IPS-18a (cell line): ENCODE measurements around the gene DOK6.

Experiments used
- H3K27ac ChIP-seq: one replicate; pipeline ENCODE4 v1.5.1; 2013; ENCODE audit warnings: low read length
- H3K27me3 ChIP-seq: one replicate; pipeline ENCODE4 v1.6.1; 2013; ENCODE audit warnings: mild to moderate bottlenecking, low read length; ENCODE audit not compliant: control insufficient read depth, insufficient read depth
- H3K36me3 ChIP-seq: one replicate; pipeline ENCODE4 v1.6.1; 2013; ENCODE audit warnings: low read depth, low read length; ENCODE audit not compliant: control insufficient read depth
- H3K4me1 ChIP-seq: one replicate; pipeline ENCODE4 v1.6.1; 2013; ENCODE audit warnings: low read depth, low read length; ENCODE audit not compliant: control insufficient read depth
- H3K4me3 ChIP-seq: one replicate; pipeline ENCODE4 v1.5.1; 2013; ENCODE audit warnings: low read length
- H3K9ac ChIP-seq: one replicate; pipeline ENCODE4 v1.6.1; 2013; ENCODE audit warnings: mild to moderate bottlenecking, low read length, moderate library complexity
- H3K9me3 ChIP-seq: one replicate; pipeline ENCODE4 v1.6.1; 2013; ENCODE audit warnings: low read depth, low read length; ENCODE audit not compliant: control insufficient read depth

DOK6 gene

DNA sequence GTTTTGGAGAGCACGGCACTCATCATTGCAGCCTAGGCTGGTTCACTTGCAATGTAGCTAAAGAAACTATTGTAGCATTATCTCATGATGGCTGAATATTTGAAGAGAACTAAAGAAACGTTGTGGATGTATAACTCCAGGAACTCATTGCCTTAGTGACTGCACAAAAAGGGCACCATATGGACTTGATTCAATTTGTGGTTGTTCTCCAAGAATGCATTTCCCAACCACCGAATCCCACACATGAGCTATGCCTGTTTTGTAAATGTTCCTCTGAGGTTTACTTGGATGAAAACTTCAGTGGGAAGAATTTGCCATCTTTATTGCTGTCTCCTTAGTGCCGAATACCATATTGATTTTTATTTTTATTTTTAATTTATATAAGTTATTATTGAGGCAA lies 43.5 kb downstream of the DOK6 start:
- Histone ChIP-seq H3K27ac (no peak overlapping the region), H3K4me1 (no peaks in the 10 kb centered on the region), H3K36me3 (no peaks in the 10 kb centered on the region)

DNA sequence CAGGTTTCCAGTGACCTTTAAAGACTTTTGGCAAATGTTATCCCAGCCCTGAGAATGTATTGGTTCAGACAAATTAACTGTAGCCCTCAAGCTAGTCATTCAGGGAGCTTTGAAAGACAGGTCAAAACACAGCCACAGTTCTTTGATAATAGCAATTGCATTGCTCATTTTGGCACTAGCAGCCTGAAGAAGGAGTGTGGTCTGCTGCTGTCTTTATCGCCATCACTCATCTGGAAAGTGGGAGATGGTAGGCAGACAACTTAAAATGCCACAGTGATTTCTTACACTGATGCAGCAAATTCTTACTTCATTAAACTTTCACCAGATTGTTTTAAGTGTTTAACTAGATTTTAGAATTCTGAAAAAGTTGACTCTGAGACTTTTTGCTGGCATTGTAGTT lies 47.2 kb downstream of the DOK6 start:
- no peak overlapping the region for H3K9ac ChIP-seq
- H3K4me3 ChIP-seq = no peak overlapping the region
- no peaks in the 10 kb centered on the region for H3K36me3 ChIP-seq
- no peak overlapping the region for H3K27ac ChIP-seq
- peaks cover 4% of the 10 kb centered on the region for H3K9me3 ChIP-seq
- H3K27me3 ChIP-seq = no peaks in the 10 kb centered on the region
- H3K4me1 ChIP-seq = no peaks in the 10 kb centered on the region

More for the DNA sequence above, 43.5 kb downstream of the DOK6 start:
- Histone ChIP-seq H3K4me3 (no peak overlapping the region), H3K27me3 (no peaks in the 10 kb centered on the region), H3K9me3 (peaks cover 4% of the 10 kb centered on the region), H3K9ac (no peak overlapping the region)

DNA sequence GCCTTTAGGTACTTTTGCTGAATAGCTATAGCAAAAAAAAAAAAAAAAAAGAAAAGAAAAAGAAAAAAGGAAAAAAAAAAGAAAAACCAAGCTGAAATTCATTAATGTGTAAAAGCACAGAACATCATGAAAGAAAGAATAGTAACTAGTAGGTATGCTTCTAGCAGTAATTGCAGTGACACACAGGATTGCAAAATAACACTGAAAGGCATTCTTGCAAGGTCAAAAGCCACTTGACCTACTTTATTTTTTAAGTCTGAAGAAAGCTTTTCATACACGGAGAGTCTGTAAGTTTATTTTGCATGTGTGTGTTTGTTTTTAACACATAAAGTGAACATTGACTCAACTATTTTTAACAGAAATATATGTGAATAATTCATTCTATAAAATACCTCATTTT lies 54.4 kb downstream of the DOK6 start:
- H3K4me1 ChIP-seq = no peaks in the 10 kb centered on the region
- no peaks in the 10 kb centered on the region for H3K9me3 ChIP-seq
- H3K9ac ChIP-seq = no peak overlapping the region
- no peaks in the 10 kb centered on the region for H3K36me3 ChIP-seq
- no peak overlapping the region for H3K4me3 ChIP-seq
- no peak overlapping the region for H3K27ac ChIP-seq
- no peaks in the 10 kb centered on the region for H3K27me3 ChIP-seq

DNA sequence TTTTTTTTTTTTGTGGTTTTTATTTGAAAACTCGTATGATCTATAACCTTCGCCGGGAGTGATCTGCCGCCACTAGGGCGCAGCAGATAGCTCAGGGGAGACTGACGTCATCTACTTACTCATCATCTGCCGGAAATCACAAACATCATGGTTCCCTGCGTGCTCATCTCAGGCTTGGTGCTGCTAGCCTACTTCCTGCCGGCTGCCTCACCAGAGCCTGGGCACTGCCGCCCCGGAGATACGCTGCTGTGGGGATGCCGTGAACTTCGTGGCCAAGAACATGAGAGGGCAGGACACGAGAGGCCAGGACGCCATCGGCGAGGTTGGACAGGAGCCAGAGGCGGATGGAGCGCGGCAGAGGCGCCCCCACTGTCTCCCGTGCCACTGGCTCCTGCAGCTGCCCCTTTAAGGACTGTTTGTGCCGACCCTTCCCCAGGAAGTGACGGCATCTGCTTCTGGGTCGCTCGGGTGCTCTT lies 68.8 kb downstream of the DOK6 start:
- H3K9ac ChIP-seq = no peak overlapping the region
- no peaks in the 10 kb centered on the region for H3K27me3 ChIP-seq
- no peak overlapping the region for H3K4me3 ChIP-seq
- H3K4me1 ChIP-seq = no peaks in the 10 kb centered on the region
- H3K27ac ChIP-seq = no peak overlapping the region
- H3K36me3 ChIP-seq = no peaks in the 10 kb centered on the region
- H3K9me3 ChIP-seq = no peaks in the 10 kb centered on the region

DNA sequence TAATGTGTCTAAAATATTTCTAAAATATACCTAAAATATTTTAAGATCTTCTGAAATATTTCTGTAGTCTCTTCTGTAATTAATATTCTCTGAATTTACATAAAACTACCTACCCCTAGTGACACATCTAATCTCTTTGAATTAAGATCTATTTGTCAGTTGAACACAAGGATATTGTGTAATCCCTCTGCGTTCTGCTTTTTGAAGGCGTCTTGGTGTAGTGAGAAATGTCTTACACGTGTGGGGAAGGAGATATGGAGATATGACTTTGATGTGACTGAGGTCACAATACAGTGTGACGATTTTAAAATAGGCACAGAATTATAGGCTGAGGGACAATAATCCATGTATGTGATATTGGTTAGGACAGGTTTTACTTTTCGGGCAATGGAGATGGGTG lies 79.8 kb downstream of the DOK6 start:
- Histone ChIP-seq H3K36me3 (no peaks in the 10 kb centered on the region), H3K9me3 (no peaks in the 10 kb centered on the region), H3K27me3 (no peaks in the 10 kb centered on the region), H3K9ac (no peak overlapping the region), H3K27ac (no peak overlapping the region), H3K4me3 (no peak overlapping the region), H3K4me1 (no peaks in the 10 kb centered on the region)

DNA sequence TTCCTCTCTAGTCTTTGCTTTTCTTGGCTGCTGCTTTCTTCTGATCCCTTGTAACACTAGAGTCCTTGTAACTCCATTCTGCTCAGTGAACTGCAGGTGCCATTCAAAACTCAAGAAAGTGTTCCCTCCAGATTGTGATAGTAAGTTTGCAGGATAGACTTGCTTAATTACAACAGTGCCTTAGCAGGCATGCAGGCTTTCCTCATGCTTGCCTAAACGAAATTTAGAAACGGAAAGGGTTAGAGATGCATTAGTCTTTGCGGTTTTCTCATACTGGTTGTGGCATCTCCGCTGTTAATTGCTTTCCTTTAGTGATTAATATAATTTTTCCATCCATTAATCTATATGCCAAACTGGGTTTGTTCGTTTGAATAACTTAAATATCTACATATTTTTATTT lies 82.9 kb downstream of the DOK6 start:
- no peaks in the 10 kb centered on the region for H3K9me3 ChIP-seq
- no peak overlapping the region for H3K27ac ChIP-seq
- no peak overlapping the region for H3K9ac ChIP-seq
- no peak overlapping the region for H3K4me3 ChIP-seq
- no peaks in the 10 kb centered on the region for H3K27me3 ChIP-seq
- H3K4me1 ChIP-seq = no peaks in the 10 kb centered on the region
- no peaks in the 10 kb centered on the region for H3K36me3 ChIP-seq

DNA sequence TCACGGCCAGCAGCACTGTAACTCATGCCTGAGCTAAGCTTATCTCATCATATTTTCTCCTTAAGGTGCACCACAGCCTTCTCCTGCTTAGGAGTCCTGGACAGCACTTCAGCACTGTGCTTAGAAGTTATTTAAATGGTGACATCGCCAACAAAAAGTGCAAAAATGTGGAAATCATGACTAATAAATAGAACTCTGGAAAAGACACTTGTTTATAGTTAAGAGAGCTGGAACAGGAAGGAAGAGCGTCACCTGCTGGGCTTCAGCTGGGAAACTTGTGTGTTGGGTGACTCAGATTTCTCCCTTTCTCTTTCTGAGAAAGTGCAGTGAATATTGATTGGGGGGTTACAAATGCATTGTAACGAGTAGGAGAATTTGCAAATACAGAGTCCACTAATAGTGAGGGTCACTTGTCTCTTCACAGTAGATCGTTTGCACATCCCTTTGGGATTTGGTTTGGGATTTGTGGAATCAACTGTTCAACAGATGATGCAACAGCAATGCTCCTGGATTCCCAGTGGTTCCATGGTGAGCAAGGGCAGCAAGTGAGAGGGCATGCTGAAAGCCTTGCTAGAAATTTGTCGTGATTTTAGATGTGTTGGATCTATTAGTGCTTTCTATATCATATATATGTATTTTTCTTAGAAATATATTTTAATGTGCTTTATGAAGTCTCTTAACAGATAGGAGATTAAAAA lies 84.2 kb downstream of the DOK6 start:
- no peaks in the 10 kb centered on the region for H3K36me3 ChIP-seq
- H3K9me3 ChIP-seq = no peaks in the 10 kb centered on the region
- no peak overlapping the region for H3K4me3 ChIP-seq
- no peak overlapping the region for H3K27ac ChIP-seq
- H3K27me3 ChIP-seq = no peaks in the 10 kb centered on the region
- no peak overlapping the region for H3K9ac ChIP-seq
- H3K4me1 ChIP-seq = no peaks in the 10 kb centered on the region

DNA sequence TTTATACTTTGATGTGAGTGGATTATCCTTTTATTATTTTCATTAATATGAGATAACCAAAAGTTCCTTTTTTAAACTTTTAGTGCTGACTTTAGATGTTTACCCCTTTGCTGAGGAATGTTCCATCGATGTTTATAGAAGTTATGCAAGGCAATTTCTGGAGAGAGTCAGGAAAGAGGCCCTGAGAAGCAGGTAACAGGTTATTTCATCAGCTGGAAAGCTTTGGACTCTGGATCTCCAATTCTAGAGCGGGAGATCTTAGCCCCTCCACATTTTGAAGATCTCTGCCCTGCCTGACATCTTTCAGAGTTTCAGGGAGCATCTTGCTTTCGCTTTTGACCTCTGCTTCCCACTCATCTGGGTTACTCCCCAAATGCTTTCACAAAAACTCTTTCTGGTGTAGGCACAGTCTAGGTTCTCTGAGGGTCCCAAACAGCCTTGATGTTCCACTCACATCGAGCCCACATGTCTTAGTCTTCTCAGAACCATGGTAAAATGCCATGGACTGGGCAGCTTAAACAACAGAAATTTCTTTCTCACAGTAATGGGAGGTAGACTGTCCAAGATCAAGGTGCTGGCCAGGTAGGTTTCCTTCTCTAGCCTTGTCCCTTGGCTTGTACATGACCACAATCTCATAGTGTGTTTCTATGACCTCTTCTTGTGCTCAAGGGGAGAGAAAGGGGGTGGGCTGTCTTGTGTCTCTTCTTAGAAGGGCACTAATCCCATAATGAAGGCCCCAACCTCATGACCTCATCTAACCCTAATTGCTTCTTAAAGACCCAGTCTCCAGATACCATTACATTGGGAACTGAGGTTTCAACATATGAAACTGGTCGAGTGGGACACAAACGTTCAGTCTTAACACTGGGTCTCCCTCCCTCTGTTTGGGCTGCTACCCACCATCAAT lies 87.1 kb downstream of the DOK6 start:
- no peak overlapping the region for H3K4me3 ChIP-seq
- H3K9ac ChIP-seq = no peak overlapping the region
- H3K27ac ChIP-seq = no peak overlapping the region
- no peaks in the 10 kb centered on the region for H3K27me3 ChIP-seq
- no peaks in the 10 kb centered on the region for H3K9me3 ChIP-seq
- H3K36me3 ChIP-seq = no peaks in the 10 kb centered on the region
- H3K4me1 ChIP-seq = no peaks in the 10 kb centered on the region

DNA sequence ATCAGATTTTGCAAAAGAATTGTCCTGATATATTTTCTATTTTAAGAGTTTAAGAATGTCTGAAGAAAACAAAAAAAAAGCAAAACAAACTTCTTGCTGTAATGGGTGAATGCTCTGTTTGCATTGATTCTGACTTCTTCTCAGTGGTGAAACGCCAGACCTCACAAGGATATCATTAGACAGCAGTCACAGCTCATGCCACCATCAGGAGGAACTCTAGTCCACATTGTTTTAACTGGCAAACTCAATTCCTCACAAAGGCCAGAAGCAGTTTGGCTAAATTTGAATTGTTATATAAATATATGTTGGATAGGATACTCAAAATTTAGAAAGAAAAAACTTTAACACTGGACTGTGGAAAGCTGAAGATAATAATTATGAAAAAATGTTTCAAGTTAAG lies 89.4 kb downstream of the DOK6 start:
- Histone ChIP-seq H3K9ac (no peak overlapping the region), H3K4me1 (no peaks in the 10 kb centered on the region), H3K9me3 (no peaks in the 10 kb centered on the region), H3K27me3 (no peaks in the 10 kb centered on the region), H3K36me3 (no peaks in the 10 kb centered on the region), H3K27ac (no peak overlapping the region), H3K4me3 (no peak overlapping the region)

DNA sequence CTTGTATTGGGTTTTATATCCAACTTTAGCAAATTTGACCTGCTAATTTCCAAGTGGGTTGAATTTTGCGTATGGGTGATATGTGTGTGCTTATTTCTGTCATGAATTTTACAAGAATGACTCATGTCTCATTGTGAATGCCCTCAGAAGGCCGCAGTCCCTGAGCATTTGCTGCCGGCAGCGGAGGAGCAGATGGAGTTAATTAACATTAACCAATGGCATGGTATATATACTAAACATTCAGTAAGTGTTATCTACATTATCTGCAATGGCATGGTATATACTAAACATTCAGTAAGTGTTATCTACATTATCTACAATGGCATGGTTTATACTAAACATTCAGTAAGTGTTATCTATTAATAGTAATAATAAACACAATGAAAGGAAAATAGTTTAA lies 90.1 kb downstream of the DOK6 start:
- H3K9ac ChIP-seq = no peak overlapping the region
- no peaks in the 10 kb centered on the region for H3K27me3 ChIP-seq
- H3K4me3 ChIP-seq = no peak overlapping the region
- H3K27ac ChIP-seq = no peak overlapping the region
- H3K36me3 ChIP-seq = no peaks in the 10 kb centered on the region
- H3K4me1 ChIP-seq = no peaks in the 10 kb centered on the region
- no peaks in the 10 kb centered on the region for H3K9me3 ChIP-seq

DNA sequence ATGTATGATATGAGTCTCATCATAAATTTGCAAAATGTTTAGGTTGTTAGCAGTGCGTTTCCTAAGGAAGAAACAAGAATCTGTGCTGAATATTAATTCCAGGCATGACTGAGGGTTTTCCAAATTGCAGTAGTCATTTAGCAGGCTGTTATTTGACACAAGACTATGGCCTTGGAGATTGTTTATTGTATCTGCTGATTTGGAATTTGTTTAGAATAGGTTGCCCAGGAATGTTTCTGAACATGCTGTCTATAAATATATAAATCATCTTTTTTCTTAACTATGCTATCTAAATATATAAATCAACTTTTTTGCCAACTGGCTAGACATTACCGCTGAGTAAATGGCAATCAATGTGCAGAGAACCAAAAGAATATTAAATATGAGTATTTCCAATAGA lies 90.9 kb downstream of the DOK6 start:
- H3K4me3 ChIP-seq = no peak overlapping the region
- no peaks in the 10 kb centered on the region for H3K27me3 ChIP-seq
- no peak overlapping the region for H3K27ac ChIP-seq
- H3K36me3 ChIP-seq = no peaks in the 10 kb centered on the region
- no peaks in the 10 kb centered on the region for H3K4me1 ChIP-seq
- no peak overlapping the region for H3K9ac ChIP-seq
- H3K9me3 ChIP-seq = no peaks in the 10 kb centered on the region

DNA sequence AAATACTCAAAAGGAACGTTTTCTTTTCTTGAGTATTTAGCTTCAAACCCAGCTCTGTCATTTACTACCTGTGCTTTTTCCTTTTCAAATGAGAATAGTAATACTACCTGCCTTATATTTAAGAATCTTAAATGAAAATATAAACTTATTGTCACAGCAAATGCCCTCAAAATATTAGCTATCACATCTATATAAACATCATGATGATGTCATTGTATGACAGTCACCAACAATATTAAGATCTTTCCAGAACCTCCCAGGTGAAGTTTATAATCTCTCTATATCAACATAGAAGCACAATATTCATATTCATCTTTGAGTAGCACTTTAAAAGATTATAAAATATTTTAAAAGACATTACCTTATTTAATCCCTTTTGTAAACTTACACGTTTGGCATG lies 92.2 kb downstream of the DOK6 start:
- Histone ChIP-seq H3K27me3 (no peaks in the 10 kb centered on the region), H3K9me3 (no peaks in the 10 kb centered on the region), H3K36me3 (no peaks in the 10 kb centered on the region), H3K27ac (no peak overlapping the region), H3K4me1 (no peaks in the 10 kb centered on the region), H3K9ac (no peak overlapping the region), H3K4me3 (no peak overlapping the region)
